Measurements from ENCODE around the gene CLK2. TPM values are rescaled to one million over a fixed set of nuclear protein-coding genes. Genes with fewer than 3 reads are reported as not detected.
A peak's percentile ranks its signal among the peaks of the same experiment; 100 is the strongest.

Gene CLK2
- total RNA-seq, 1 donor from 2014 or later = 101 TPM

DNA sequence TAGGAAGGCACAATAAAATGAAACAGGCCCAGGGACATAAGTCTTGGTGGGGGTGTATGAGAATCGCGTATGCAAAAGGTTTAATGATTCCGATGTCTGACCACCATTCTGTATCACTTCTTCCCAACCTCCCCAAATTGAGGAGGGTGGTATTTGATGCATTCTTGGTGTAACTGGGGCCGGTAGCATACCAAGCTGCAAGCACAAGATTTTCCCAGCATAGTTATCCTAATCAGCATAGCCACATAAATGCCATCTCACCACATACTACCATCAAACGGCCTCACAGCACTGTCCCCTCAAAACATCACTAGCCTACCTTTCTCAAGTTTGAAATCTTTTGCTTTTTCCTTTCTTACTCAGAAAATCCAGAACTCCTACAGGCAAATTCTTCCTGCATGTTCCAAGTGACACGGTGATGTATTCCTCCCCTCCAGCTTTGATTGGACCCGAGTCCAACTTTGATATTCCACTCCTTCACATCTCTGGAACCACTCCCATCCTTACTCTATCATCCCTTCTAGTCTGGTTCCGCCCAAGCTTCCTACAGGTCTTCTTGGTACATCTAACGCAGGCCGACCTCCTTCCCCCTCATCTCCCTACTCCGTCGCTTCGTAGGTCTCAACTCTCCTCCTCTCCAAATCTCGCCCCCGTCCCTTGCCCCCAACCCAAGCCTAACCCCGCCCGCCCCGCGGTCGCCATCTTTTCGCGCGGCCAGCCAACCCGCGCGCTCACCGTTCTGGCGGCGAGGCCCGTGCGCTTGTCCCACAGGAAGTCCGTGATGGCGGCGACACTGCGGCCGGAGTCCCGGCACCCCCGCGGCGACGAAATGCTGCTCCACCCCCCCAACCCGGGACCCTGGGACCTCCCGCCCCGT is 600 bp downstream of the CLK2 start:
- DNase-seq (ENCODE audit: low read depth, low spot score) = peak; percentile 53
- H3K9me3 Mint-ChIP-seq = no peaks in the 10 kb centered on the region
- H3K27ac Mint-ChIP-seq (ENCODE audit: unreplicated experiment) = peak overlapping the region; percentile 51
- H3K27me3 Mint-ChIP-seq (ENCODE audit: low read depth) = no peaks in the 10 kb centered on the region
- peaks cover 41% of the 10 kb centered on the region for H3K4me1 Mint-ChIP-seq
- TF ChIP-seq, protein P1, sequence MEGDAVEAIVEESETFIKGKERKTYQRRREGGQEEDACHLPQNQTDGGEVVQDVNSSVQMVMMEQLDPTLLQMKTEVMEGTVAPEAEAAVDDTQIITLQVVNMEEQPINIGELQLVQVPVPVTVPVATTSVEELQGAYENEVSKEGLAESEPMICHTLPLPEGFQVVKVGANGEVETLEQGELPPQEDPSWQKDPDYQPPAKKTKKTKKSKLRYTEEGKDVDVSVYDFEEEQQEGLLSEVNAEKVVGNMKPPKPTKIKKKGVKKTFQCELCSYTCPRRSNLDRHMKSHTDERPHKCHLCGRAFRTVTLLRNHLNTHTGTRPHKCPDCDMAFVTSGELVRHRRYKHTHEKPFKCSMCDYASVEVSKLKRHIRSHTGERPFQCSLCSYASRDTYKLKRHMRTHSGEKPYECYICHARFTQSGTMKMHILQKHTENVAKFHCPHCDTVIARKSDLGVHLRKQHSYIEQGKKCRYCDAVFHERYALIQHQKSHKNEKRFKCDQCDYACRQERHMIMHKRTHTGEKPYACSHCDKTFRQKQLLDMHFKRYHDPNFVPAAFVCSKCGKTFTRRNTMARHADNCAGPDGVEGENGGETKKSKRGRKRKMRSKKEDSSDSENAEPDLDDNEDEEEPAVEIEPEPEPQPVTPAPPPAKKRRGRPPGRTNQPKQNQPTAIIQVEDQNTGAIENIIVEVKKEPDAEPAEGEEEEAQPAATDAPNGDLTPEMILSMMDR (conservative IDR thresholded peaks at IDR 0.05) = no peak
- peaks cover 28% of the 10 kb centered on the region for H3K36me3 Mint-ChIP-seq (ENCODE audit: low read depth)
- peak overlapping the region; percentile 93 for H3K4me3 Mint-ChIP-seq

- Mint-ChIP-seq H3K9me3 (no peaks in the 10 kb centered on the region), H3K4me3 (peak overlapping the region; percentile 33), H3K27ac (ENCODE audit: unreplicated experiment) (no peak overlapping the region), H3K27me3 (ENCODE audit: low read depth) (no peaks in the 10 kb centered on the region), H3K4me1 (peaks cover 27% of the 10 kb centered on the region), H3K36me3 (ENCODE audit: low read depth) (peaks cover 38% of the 10 kb centered on the region)
- DNase-seq (ENCODE audit: low read depth, low spot score) = no peak
- TF ChIP-seq, protein P1 (conservative IDR thresholded peaks at IDR 0.05) = no peak
Measured at GRCh38 chr1:155269381-155269780, 3.9 kb downstream of the CLK2 start.

DNA sequence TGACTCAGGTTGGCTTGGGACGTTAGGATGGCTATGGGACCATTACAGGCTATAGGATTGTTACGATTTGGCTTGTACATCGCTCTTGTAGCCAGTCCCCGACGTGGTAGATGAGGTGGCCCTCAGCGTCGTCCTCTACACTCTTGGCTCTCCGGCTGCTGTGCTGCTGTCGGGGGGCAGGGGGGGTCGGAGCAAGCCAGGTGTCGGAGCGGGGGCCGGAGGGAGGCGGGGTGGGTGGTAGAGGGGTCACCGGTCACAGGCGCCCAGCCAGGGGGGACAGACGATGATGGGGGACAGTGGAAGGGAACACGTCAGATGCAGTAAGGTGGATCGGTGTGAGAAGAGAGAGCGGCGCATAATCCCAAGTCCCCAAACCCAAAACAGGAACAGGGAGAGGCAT is 4.7 kb downstream of the CLK2 start:
- Mint-ChIP-seq H3K4me1 (peaks cover 24% of the 10 kb centered on the region), H3K4me3 (no peak overlapping the region), H3K27me3 (ENCODE audit: low read depth) (no peaks in the 10 kb centered on the region), H3K9me3 (no peaks in the 10 kb centered on the region), H3K27ac (ENCODE audit: unreplicated experiment) (no peak overlapping the region), H3K36me3 (ENCODE audit: low read depth) (peaks cover 38% of the 10 kb centered on the region)
- TF ChIP-seq, protein P1 (conservative IDR thresholded peaks at IDR 0.05) = no peak
- DNase-seq (ENCODE audit: low read depth, low spot score) = no peak

- Mint-ChIP-seq H3K4me3 (peak overlapping the region; percentile 21), H3K27ac (ENCODE audit: unreplicated experiment) (no peak overlapping the region), H3K36me3 (ENCODE audit: low read depth) (peaks cover 35% of the 10 kb centered on the region), H3K27me3 (ENCODE audit: low read depth) (peaks cover under 1% of the 10 kb centered on the region), H3K4me1 (peaks cover 18% of the 10 kb centered on the region), H3K9me3 (no peaks in the 10 kb centered on the region)
- no peak for DNase-seq (ENCODE audit: low read depth, low spot score)
- TF ChIP-seq, protein P1 (conservative IDR thresholded peaks at IDR 0.05) = no peak
Measured at GRCh38 chr1:155267373-155267772, 5.9 kb downstream of the CLK2 start.

GRCh38 chr1:155266553-155266952 is 6.8 kb downstream of the CLK2 start:
- TF ChIP-seq, protein P1 (conservative IDR thresholded peaks at IDR 0.05) = no peak
- Mint-ChIP-seq H3K36me3 (ENCODE audit: low read depth) (peaks cover 36% of the 10 kb centered on the region), H3K27me3 (ENCODE audit: low read depth) (peaks cover 4% of the 10 kb centered on the region), H3K4me3 (no peak overlapping the region), H3K27ac (ENCODE audit: unreplicated experiment) (no peak overlapping the region), H3K4me1 (peaks cover 19% of the 10 kb centered on the region), H3K9me3 (no peaks in the 10 kb centered on the region)
- no peak for DNase-seq (ENCODE audit: low read depth, low spot score)
